ENCODE results near the gene SORBS2.

GRCh38 chr4:185837415-185838103 is 25.6 kb upstream of the SORBS2 start:
- no peak for TF ChIP-seq CTCF (IDR thresholded peaks at IDR 0.05)
- TF ChIP-seq POLR2A (IDR thresholded peaks at IDR 0.05) = no peak

All from transverse colon (tissue), 3 donors.